Transverse colon (tissue), 4 donors: ENCODE measurements around the gene UBAC2.

Experiments used
- CTCF ChIP-seq, 5 experiments: fragments of 200-600 bp in 3 of 5; fragments of 450-650 bp in 2 of 5; sonication (generic) in 3 of 5; IDR thresholded peaks; 1 replicate in 2 of 5; 2 replicates in 3 of 5; pipeline ENCODE4 v1.5.1; 2016 to 2017; ENCODE audit warnings: antibody characterized with exemption in 5 of 5, inconsistent platforms in 3 of 5, mild to moderate bottlenecking in 2 of 5, moderate library complexity in 1 of 5
- EP300 ChIP-seq: sonication (generic); formaldehyde crosslinking; IDR thresholded peaks from one replicate; pipeline ENCODE4 v1.6.1; 2017; ENCODE audit warnings: antibody characterized with exemption, low read depth
- POLR2A ChIP-seq: fragments of 450-650 bp; IDR thresholded peaks from one replicate; pipeline ENCODE4 v1.6.1; 2016; ENCODE audit warnings: antibody characterized with exemption, mild to moderate bottlenecking, moderate library complexity
- POLR2AphosphoS5 ChIP-seq, 3 donors: sonication (generic); formaldehyde crosslinking; IDR thresholded peaks; one replicate each; pipeline ENCODE4 v1.6.1; 2016; ENCODE audit warnings: antibody characterized with exemption in 3 of 3

GRCh38 chr13:99298056-99298455 lies 97.4 kb downstream of the UBAC2 start:
- TF ChIP-seq CTCF (IDR thresholded peaks at IDR 0.05) = no peak
- no peak for TF ChIP-seq POLR2AphosphoS5 (IDR thresholded peaks at IDR 0.05)
- TF ChIP-seq EP300 = no peak
- TF ChIP-seq POLR2A = no peak
